ENCODE data around the gene PLA2G12B.

Gene PLA2G12B

DNA sequence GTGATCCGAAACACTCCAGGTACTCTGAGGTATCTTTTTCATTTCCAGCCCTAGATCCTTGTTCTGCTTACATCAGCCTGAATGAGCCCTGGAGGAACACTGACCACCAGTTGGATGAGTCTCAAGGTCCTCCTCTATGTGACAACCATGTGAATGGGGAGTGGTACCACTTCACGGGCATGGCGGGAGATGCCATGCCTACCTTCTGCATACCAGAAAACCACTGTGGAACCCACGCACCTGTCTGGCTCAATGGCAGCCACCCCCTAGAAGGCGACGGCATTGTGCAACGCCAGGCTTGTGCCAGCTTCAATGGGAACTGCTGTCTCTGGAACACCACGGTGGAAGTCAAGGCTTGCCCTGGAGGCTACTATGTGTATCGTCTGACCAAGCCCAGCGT, 56.0 kb downstream of the PLA2G12B start:
- H3K27ac ChIP-seq: no peak overlapping the region
- TF ChIP-seq CTCF (IDR thresholded peaks at IDR 0.05) (no peak), ZFX (IDR thresholded peaks at IDR 0.05; ENCODE audit: borderline replicate concordance) (no peak)

DNA sequence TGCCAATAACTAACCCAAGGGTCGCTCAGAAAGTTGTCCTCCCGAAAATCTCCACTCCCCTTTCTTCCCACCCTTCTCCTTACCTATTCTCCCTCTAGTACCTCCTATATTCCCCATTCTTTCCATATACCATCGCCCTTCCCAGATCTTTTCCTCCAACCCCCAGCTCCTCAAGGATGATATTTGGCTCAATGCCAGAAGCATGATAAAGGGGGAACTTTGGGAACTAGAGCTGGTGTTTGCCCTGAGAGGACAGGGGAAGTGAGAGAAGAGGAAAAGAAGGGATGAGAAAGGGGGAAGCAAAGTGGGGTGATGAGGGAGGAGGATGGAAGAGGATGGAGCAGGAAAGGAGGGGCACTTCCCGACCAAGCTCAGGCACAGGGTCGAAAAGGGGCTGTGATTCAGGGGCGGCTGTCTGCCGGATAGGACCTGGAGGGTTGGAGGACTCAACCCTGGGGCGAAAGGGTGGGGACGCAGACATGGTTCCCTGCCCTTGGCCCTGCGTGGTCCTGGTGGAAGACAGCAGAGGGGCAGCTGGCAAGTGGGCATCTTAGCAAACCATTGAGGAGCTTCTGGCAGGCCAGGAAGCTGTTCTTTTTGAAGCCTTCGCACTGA, 59.3 kb downstream of the PLA2G12B start:
- TF ChIP-seq CTCF (IDR thresholded peaks at IDR 0.05) (no peak), ZFX (IDR thresholded peaks at IDR 0.05; ENCODE audit: borderline replicate concordance) (no peak)
- H3K27ac ChIP-seq: no peak overlapping the region

- no peak within 1 kb of the TSS for H3K27ac ChIP-seq
- no peak for TF ChIP-seq CTCF (IDR thresholded peaks at IDR 0.05)
- TF ChIP-seq ZFX (IDR thresholded peaks at IDR 0.05; ENCODE audit: borderline replicate concordance): no peak
These were observed 61.3 kb downstream of the PLA2G12B start, which contains the start of gene OIT3 for GRCh38 chr10:72893136-72893798. TSS of gene OIT3 (plus strand) at chr10:72893739. CDS start at chr10:72893799, 60 bp downstream.

GRCh38 chr10:72890086-72890485, 64.5 kb downstream of the PLA2G12B start:
- TF ChIP-seq ZFX (IDR thresholded peaks at IDR 0.05; ENCODE audit: borderline replicate concordance) (no peak), CTCF (IDR thresholded peaks at IDR 0.05) (no peak)
- H3K27ac ChIP-seq: no peak overlapping the region

DNA sequence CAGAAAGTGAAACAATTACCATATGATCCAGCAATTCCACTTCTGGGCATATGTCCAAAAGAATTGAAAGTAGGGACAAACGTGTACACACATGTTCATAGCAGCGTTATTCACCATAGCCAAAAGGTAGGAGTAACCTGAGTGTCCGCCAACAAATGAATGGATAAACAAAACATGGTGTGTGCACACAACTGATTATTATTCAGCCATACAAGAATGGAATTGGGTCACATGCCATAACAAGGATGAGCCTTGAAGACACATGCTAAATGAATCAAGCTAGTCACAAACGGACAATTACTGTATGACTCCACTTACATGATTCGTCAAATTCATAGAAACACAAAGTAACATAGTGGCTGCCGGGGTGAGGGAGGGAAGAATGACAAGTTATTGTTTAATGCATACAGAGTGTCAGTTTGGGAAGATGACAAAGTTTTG, 65.2 kb downstream of the PLA2G12B start:
- no peak overlapping the region for H3K27ac ChIP-seq
- no peak for TF ChIP-seq ZFX (IDR thresholded peaks at IDR 0.05; ENCODE audit: borderline replicate concordance)
- no peak for TF ChIP-seq CTCF (IDR thresholded peaks at IDR 0.05)

DNA sequence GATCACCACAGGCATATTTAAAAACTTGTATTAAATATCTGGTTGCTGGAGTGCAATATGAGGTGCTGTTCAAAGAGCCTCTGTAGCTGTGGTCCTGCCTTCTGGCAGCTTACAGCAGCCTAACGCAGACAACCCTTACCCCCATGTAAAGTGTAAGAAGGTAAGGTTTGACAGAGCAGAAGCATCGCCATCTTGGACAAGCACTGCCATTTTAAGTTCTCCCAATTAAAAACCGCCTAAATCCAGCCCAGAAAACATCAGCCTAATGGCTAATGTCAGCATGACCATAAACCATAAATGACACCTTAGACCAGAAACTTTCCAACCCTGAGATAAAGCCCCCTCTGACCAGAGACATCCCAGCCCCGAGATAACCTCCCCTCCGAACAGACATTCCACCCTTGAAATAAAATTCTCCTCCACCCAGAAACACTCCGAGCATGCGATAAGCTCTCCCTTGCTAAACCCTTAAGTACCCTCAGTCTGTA, 66.4 kb downstream of the PLA2G12B start:
- TF ChIP-seq ZFX (IDR thresholded peaks at IDR 0.05; ENCODE audit: borderline replicate concordance) (no peak), CTCF (IDR thresholded peaks at IDR 0.05) (no peak)
- H3K27ac ChIP-seq: no peak overlapping the region

DNA sequence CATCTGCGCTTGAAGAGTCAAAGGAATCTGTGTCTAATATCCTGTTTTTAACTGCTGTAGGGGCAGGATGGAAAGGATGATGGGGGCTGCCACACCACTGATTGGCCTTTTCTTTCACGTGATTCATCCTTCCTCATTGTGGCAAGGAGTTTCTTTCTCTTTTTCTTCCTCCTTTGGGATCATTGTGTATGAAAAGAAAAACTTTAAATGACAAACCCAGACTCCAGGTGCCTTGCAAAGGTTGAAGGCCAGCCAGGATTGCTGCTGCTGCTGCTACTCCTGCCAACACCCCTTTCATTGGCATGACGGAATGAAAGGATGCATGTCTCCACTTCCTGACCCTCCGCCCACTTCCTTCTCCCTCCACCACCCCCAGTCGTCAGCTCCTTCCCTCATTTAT, 67.6 kb downstream of the PLA2G12B start:
- H3K27ac ChIP-seq: no peak overlapping the region
- TF ChIP-seq ZFX (IDR thresholded peaks at IDR 0.05; ENCODE audit: borderline replicate concordance) (no peak), CTCF (IDR thresholded peaks at IDR 0.05) (no peak)

Data from 22Rv1 (cell line).